ENCODE results near the gene TYMP. TPM values are rescaled to one million over a fixed set of nuclear protein-coding genes. Genes with fewer than 3 reads are reported as not detected.

The TYMP gene
- polyA plus RNA-seq, 1 donor (not counting 4 experiments of a cell fraction or from before 2014, with no cell fraction given): 25.5 TPM

DNA sequence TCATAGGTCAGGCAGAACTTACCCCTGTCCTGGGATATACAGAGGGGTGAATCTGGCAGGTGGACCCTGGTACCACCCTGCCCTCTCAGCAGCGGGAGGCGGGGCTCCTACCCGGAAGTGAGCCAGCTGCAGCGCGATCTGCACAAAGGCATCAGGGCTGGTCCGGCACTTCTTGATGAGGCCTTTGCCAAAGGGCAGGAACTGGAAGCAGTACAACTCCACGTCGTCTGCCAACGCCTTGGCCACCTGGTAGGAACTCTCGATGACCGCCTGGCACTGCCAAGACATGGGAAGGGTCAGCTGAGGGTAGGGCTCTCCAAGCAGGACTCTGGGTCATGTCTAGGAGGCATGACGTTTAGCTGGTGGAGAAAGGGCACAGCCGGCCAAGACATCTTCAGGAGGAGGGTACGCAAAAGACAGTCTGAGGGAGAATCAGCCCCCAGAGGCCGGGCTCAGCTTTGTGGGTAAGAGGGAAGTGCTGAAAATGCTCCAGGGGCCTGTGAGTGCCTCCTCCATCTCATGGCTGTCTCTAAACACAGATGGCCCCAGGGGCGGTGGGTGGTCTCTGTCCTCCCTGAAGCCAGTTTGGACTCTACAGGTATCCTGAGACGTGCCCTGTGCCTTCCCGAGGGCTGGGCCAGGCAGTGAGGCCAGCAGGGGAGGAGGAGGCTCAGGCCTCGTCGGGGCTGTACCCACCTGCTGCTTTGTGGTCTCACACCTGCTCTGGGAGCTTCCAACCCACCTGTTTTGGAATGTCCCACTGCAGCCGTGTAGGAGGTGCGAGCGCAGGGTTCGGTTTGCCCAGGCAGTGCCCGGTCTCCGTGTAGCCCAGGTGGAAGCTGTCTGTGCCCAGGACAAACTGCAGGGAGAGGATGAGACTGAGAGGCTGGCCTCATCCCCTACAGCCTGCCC is 41.7 kb upstream of the TYMP start:
- H3K4me2 ChIP-seq (ENCODE audit: control insufficient read depth, extremely low read depth, insufficient read depth, low read depth, low read length): no peak overlapping the region
- no peak overlapping the region for H2AFZ ChIP-seq (ENCODE audit: control insufficient read depth, low read length)
- H3K4me3 ChIP-seq (ENCODE audit: control insufficient read depth in 2 of 3, extremely low read depth in 1 of 3, insufficient read depth in 2 of 3, low read depth in 1 of 3, low read length in 3 of 3): no peak overlapping the region
- no peak for DNase-seq (ENCODE audit: low read depth, low spot score)
- no peaks in the 10 kb centered on the region for H3K9me3 ChIP-seq (ENCODE audit: control insufficient read depth, low read depth, low read length)
- no peak overlapping the region for H3K9ac ChIP-seq (ENCODE audit: control insufficient read depth, extremely low read depth, insufficient read depth, low read length)
- peaks cover 16 to 32% of the 10 kb centered on the region in 2 experiments for H3K36me3 ChIP-seq (ENCODE audit: control insufficient read depth in 2 of 2, extremely low read depth in 1 of 2, insufficient read depth in 2 of 2, low read length in 2 of 2)
- TF ChIP-seq, protein P1, sequence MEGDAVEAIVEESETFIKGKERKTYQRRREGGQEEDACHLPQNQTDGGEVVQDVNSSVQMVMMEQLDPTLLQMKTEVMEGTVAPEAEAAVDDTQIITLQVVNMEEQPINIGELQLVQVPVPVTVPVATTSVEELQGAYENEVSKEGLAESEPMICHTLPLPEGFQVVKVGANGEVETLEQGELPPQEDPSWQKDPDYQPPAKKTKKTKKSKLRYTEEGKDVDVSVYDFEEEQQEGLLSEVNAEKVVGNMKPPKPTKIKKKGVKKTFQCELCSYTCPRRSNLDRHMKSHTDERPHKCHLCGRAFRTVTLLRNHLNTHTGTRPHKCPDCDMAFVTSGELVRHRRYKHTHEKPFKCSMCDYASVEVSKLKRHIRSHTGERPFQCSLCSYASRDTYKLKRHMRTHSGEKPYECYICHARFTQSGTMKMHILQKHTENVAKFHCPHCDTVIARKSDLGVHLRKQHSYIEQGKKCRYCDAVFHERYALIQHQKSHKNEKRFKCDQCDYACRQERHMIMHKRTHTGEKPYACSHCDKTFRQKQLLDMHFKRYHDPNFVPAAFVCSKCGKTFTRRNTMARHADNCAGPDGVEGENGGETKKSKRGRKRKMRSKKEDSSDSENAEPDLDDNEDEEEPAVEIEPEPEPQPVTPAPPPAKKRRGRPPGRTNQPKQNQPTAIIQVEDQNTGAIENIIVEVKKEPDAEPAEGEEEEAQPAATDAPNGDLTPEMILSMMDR (optimal IDR thresholded peaks at IDR 0.05 in 1 of 3, IDR thresholded peaks at IDR 0.05 in 1 of 3, conservative IDR thresholded peaks at IDR 0.05 in 1 of 3; ENCODE audit: extremely low read depth in 1 of 3, insufficient read depth in 2 of 3, low read length in 3 of 3): no peak
- TF ChIP-seq EZH2 (IDR thresholded peaks at IDR 0.05; ENCODE audit: low read length): no peak
- H3K79me2 ChIP-seq (ENCODE audit: control insufficient read depth, insufficient read depth, low read length): no peaks in the 10 kb centered on the region
- no peak overlapping the region for H3K27ac ChIP-seq (ENCODE audit: control insufficient read depth, insufficient read depth, low read length)
- H3K27me3 ChIP-seq (ENCODE audit: control insufficient read depth, extremely low read depth, insufficient read depth, low read length): no peaks in the 10 kb centered on the region
- no peaks in the 10 kb centered on the region for H3K9me1 ChIP-seq (ENCODE audit: control insufficient read depth, extremely low read depth, insufficient read depth, low read length)
- FAIRE-seq: no peak
- dilution Hi-C loops (cut with MboI; ENCODE audit: extremely low pct_ligation_motif_present, low sequenced_read_pairs): no loop called here
- H3K4me1 ChIP-seq (ENCODE audit: control insufficient read depth, extremely low read depth, insufficient read depth, low read length): no peaks in the 10 kb centered on the region
- no peaks in the 10 kb centered on the region for H4K20me1 ChIP-seq (ENCODE audit: control insufficient read depth, extremely low read depth, insufficient read depth, low read length)

GRCh38 chr22:50570861-50571260 is 41.0 kb upstream of the TYMP start:
- Histone ChIP-seq H3K9me3 (ENCODE audit: control insufficient read depth, low read depth, low read length) (no peaks in the 10 kb centered on the region), H3K4me2 (ENCODE audit: control insufficient read depth, extremely low read depth, insufficient read depth, low read depth, low read length) (no peak overlapping the region), H4K20me1 (ENCODE audit: control insufficient read depth, extremely low read depth, insufficient read depth, low read length) (no peaks in the 10 kb centered on the region), H3K27ac (ENCODE audit: control insufficient read depth, insufficient read depth, low read length) (no peak overlapping the region), H3K9me1 (ENCODE audit: control insufficient read depth, extremely low read depth, insufficient read depth, low read length) (no peaks in the 10 kb centered on the region), H2AFZ (ENCODE audit: control insufficient read depth, low read length) (no peak overlapping the region), H3K79me2 (ENCODE audit: control insufficient read depth, insufficient read depth, low read length) (no peaks in the 10 kb centered on the region), H3K4me1 (ENCODE audit: control insufficient read depth, extremely low read depth, insufficient read depth, low read length) (no peaks in the 10 kb centered on the region), H3K4me3 (ENCODE audit: control insufficient read depth in 2 of 3, extremely low read depth in 1 of 3, insufficient read depth in 2 of 3, low read depth in 1 of 3, low read length in 3 of 3) (no peak overlapping the region), H3K27me3 (ENCODE audit: control insufficient read depth, extremely low read depth, insufficient read depth, low read length) (no peaks in the 10 kb centered on the region), H3K36me3 (ENCODE audit: control insufficient read depth in 2 of 2, extremely low read depth in 1 of 2, insufficient read depth in 2 of 2, low read length in 2 of 2) (peaks cover 16 to 29% of the 10 kb centered on the region in 2 experiments), H3K9ac (ENCODE audit: control insufficient read depth, extremely low read depth, insufficient read depth, low read length) (no peak overlapping the region)
- dilution Hi-C loops (cut with MboI; ENCODE audit: extremely low pct_ligation_motif_present, low sequenced_read_pairs): no loop called here
- DNase-seq (ENCODE audit: low read depth, low spot score): no peak
- FAIRE-seq: no peak
- TF ChIP-seq, protein P1 (optimal IDR thresholded peaks at IDR 0.05 in 1 of 3, IDR thresholded peaks at IDR 0.05 in 1 of 3, conservative IDR thresholded peaks at IDR 0.05 in 1 of 3; ENCODE audit: extremely low read depth in 1 of 3, insufficient read depth in 2 of 3, low read length in 3 of 3): no peak
- TF ChIP-seq EZH2 (IDR thresholded peaks at IDR 0.05; ENCODE audit: low read length): no peak

Data from keratinocyte (primary cell).